Testis (tissue), 2 donors: ENCODE measurements around the gene OPRL1.

Experiments
- CTCF ChIP-seq, 3 experiments: fragments of 450-650 bp in 2 of 3; fragments of 200-600 bp in 1 of 3; sonication (generic) in 1 of 3; IDR thresholded peaks; one replicate each; pipeline ENCODE4 v1.5.1; 2016 to 2019; ENCODE audit warnings: antibody characterized with exemption in 3 of 3, mild to moderate bottlenecking in 2 of 3, moderate library complexity in 1 of 3
- POLR2A ChIP-seq: fragments of 450-650 bp; IDR thresholded peaks from one replicate; pipeline ENCODE4 v1.6.1; 2017; ENCODE audit warnings: antibody characterized with exemption, mild to moderate bottlenecking, moderate library complexity

GRCh38 chr20:64119301-64119680 lies 39.4 kb downstream of the OPRL1 start:
- no peak for TF ChIP-seq CTCF (IDR thresholded peaks at IDR 0.05)
- TF ChIP-seq POLR2A, result no peak
